Neutrophil (primary cell): Measurements from ENCODE around the gene ST6GALNAC1.
"Not testable (repeated sequence)": the region's sequence is repeated elsewhere in the genome, so short reads cannot be mapped to it uniquely, and the experiment has no call there.

Source experiments
- H3K27ac ChIP-seq: fragments of 200-600 bp; sonication (generic); 2 replicates; pipeline ENCODE4 v1.5.1; 2016; ENCODE audit warnings: mild to moderate bottlenecking, moderate library complexity
- H3K27me3 ChIP-seq: fragments of 200-600 bp; sonication (generic); 2 replicates; pipeline ENCODE4 v1.6.0; 2016; ENCODE audit warnings: mild to moderate bottlenecking
- H3K36me3 ChIP-seq: fragments of 200-600 bp; sonication (generic); 2 replicates; pipeline ENCODE4 v1.5.1; 2017
- H3K4me1 ChIP-seq, 2 experiments: fragments of 200-600 bp in 1 of 2; sonication (generic) in 1 of 2; 1 replicate in 1 of 2; 2 replicates in 1 of 2; pipeline versions ENCODE4 v1.5.1 to v1.6.1; 2013 to 2016; ENCODE audit warnings: low read depth in 1 of 2, low read length in 1 of 2, mild to moderate bottlenecking in 1 of 2, moderate library complexity in 1 of 2; ENCODE audit not compliant: control insufficient read depth in 1 of 2, insufficient read depth in 1 of 2
- H3K4me3 ChIP-seq, 2 experiments: fragments of 200-600 bp in 1 of 2; sonication (generic) in 1 of 2; 1 replicate in 1 of 2; 2 replicates in 1 of 2; pipeline ENCODE4 v1.5.1; 2013 to 2016; ENCODE audit warnings: low read depth in 1 of 2, low read length in 1 of 2, mild to moderate bottlenecking in 1 of 2, moderate library complexity in 1 of 2
- H3K9me3 ChIP-seq: fragments of 200-600 bp; sonication (generic); 2 replicates; pipeline ENCODE4 v1.5.1; 2016
- TF ChIP-seq, protein P1 (sequence below): fragments of 200-600 bp; sonication (generic); IDR thresholded peaks from 2 replicates; pipeline ENCODE4 v1.5.1; 2016; ENCODE audit warnings: antibody characterized with exemption

Gene ST6GALNAC1

DNA sequence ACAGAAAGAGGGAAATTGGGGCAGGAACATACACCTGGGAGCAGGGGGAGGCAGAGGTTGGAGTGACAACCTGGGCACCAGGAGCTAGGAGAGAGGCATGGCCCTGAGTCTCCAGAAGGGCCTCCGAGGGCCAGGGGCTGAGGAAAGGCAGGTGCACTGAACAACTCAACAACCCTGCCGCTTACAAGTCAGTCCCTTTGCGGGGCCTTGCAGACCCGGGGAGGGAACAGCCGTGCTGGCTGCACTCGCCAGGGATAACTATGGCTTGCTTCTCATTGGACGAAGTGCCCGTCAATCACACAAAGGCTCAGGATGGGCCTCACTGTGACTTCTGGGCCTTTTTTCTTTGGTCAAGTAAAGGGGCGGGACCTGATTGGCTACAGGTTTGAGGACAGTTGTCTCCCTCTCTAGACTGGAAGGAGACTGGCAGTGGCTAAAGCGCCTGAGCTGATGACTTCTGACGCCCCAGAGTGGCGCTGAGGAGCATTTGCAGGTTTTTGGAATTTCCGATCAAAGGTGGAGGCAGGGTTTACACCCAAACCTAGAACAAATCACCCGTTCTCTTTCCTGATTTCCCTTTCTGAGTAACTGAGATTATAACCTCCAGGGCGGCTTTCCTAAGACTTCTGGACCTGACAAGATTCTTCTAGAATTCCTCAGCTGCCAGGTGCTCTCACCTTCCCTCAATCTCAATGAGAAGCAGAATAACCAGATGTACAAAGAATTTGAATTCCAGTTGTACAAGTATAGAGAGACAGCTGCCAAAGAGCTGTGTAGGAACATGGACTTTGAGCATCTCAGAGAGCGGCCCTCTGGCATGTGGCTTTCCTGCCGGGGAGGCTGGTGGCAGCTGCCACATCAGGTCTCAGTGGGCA, 30.3 kb downstream of the ST6GALNAC1 start:
- H3K9me3 ChIP-seq: no peaks in the 10 kb centered on the region
- H3K27ac ChIP-seq: no peak overlapping the region
- H3K4me1 ChIP-seq: no peaks in the 10 kb centered on the region
- no peak overlapping the region for H3K4me3 ChIP-seq
- TF ChIP-seq, protein P1, sequence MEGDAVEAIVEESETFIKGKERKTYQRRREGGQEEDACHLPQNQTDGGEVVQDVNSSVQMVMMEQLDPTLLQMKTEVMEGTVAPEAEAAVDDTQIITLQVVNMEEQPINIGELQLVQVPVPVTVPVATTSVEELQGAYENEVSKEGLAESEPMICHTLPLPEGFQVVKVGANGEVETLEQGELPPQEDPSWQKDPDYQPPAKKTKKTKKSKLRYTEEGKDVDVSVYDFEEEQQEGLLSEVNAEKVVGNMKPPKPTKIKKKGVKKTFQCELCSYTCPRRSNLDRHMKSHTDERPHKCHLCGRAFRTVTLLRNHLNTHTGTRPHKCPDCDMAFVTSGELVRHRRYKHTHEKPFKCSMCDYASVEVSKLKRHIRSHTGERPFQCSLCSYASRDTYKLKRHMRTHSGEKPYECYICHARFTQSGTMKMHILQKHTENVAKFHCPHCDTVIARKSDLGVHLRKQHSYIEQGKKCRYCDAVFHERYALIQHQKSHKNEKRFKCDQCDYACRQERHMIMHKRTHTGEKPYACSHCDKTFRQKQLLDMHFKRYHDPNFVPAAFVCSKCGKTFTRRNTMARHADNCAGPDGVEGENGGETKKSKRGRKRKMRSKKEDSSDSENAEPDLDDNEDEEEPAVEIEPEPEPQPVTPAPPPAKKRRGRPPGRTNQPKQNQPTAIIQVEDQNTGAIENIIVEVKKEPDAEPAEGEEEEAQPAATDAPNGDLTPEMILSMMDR: no peak
- no peaks in the 10 kb centered on the region for H3K36me3 ChIP-seq
- no peaks in the 10 kb centered on the region for H3K27me3 ChIP-seq

DNA sequence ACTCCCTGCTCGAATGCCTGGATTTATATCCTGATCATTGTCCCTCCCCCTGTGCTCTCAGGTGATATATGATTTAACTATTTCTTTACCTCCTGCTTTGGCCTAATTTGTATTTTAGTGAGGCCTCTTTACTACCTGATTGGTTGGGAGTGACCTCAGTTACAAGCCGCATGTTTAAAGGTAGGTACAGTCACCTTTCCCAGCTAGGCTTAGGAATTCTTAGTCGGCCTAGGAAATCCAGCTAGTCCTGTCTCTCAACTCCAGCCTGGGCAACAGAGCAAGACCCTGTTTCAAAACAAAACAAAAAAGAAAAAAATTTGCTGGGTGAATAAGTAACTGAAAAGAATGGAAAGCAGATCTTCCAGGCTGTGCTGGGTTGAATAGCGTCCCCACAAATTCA, 31.1 kb downstream of the ST6GALNAC1 start:
- no peaks in the 10 kb centered on the region for H3K27me3 ChIP-seq
- H3K4me3 ChIP-seq: no peak overlapping the region
- H3K4me1 ChIP-seq: peaks cover 0 to 4% of the 10 kb centered on the region in 2 experiments
- TF ChIP-seq, protein P1: no peak
- no peaks in the 10 kb centered on the region for H3K9me3 ChIP-seq
- H3K27ac ChIP-seq: no peak overlapping the region
- H3K36me3 ChIP-seq: no peaks in the 10 kb centered on the region

DNA sequence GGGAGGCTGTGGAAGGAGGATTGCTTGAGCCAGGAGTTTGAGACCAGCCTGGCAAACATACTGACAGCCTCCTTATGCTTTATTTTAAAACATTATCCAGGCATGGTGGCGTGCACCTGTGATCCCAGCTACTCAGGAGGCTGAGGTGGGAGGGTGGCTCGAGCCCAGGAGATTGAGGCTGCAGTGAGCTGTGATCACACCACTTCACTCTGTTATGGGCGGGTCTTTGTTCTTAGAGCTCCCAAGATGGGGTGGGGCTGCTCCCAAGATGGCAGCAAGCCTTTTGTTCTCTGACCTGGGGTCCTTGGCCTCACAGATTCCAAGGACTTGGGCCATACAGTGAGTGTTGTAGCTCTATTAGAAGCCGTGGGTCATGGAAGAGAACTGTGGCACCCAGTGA, 31.8 kb downstream of the ST6GALNAC1 start:
- H3K4me3 ChIP-seq: no peak overlapping the region
- H3K36me3 ChIP-seq: no peaks in the 10 kb centered on the region
- TF ChIP-seq, protein P1: no peak
- no peak overlapping the region for H3K27ac ChIP-seq
- H3K9me3 ChIP-seq: no peaks in the 10 kb centered on the region
- H3K27me3 ChIP-seq: no peaks in the 10 kb centered on the region
- H3K4me1 ChIP-seq: peaks cover 0 to 4% of the 10 kb centered on the region in 2 experiments

- H3K4me3 ChIP-seq, H3K27ac ChIP-seq, H3K9me3 ChIP-seq, H3K36me3 ChIP-seq, H3K27me3 ChIP-seq, H3K4me1 ChIP-seq: not testable (repeated sequence)
These were observed 32.3 kb downstream of the ST6GALNAC1 start for GRCh38 chr17:76611080-76611749.

- not testable (repeated sequence) for H3K27me3 ChIP-seq, H3K4me3 ChIP-seq, H3K9me3 ChIP-seq, H3K27ac ChIP-seq, H3K36me3 ChIP-seq
- H3K4me1 ChIP-seq: peaks cover 8 to 16% of the 10 kb centered on the region in 2 experiments
These were observed 36.9 kb downstream of the ST6GALNAC1 start for GRCh38 chr17:76606685-76607084.

DNA sequence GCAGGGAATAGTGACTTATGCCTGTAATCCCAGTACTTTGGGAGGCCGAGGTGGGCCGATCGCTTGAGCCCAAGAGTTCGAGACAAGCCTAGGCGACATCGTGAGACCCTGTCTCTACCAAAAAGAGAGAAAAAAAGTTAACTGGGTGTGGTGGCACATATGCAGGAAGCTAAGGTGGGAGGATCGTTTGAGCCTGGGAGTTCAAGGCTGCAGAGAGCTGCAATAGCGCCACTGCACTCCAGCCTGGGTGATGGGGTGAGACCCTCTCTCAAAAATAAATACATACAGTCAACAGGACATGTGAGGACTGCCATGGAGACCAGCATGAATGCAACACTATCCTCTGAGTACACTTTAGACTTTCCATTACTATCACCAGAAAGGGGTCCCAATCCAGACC, 42.5 kb downstream of the ST6GALNAC1 start:
- Histone ChIP-seq H3K4me3 (no peak overlapping the region), H3K27me3 (no peaks in the 10 kb centered on the region), H3K9me3 (no peaks in the 10 kb centered on the region), H3K4me1 (peaks cover 60 to 65% of the 10 kb centered on the region in 2 experiments), H3K36me3 (no peaks in the 10 kb centered on the region), H3K27ac (peak overlapping the region; percentile 93)
- TF ChIP-seq, protein P1: no peak
